ENCODE results near the gene MYCBP. TPM values are rescaled to one million over a fixed set of nuclear protein-coding genes. Genes with fewer than 3 reads are reported as not detected.

The MYCBP gene
- total and polyA plus RNA-seq, 2 of the 13 experiments (the other 11 are each of a cell fraction or from before 2014, with no cell fraction given) = 11.4 to 30.4 TPM

DNA sequence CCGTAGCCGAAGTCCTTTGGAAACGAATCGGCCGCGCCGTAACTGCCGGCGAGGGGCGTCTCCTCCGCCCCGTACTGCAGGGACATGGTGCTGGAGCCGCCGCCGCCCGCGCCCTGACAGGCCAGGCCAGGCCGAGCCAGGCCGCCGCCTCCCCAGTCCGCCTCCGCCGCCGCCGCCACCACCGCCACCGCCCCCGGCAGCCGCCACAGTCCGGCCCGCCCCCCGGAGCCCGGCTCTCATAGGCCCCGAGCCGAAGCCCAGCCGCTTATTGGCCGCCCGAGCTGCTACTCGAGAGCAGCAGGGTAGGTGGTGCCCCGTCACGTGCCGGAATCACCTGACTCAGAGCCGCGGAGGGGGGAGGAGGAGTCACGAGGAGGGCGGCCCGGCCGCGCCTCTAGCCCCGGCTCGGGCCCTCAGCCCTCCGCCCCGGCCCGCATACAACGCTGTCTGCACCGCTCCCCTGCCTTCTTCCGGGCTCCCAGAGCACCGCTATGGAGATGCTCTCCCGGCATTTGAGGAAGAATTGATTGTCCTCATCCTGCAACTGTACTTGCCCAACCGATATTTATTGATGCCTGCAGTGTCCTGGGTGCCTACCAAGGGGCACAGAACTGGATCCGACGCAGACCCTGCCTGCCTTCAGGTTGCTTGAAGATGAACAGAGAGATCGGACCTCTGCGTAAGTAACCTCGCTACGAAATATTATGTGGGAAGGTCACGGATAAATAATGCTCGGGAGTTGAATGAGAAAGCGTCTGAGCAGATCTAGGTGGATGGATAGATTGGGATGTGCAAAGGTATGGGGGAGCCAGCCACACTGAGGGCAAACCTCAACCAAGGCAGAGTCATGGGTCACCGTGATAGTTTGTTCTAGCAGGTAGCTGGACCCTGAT is 13.3 kb downstream of the MYCBP start, which contains the start of gene RRAGC (continued):
- TF ChIP-seq KIAA2018 (CRISPR knock-in tag; IDR thresholded peaks at IDR 0.05; ENCODE audit: borderline replicate concordance) (no peak), ZNF580 (CRISPR knock-in tag; IDR thresholded peaks at IDR 0.05; ENCODE audit: borderline replicate concordance, low read depth) (peak; percentile 54), HNRNPLL (IDR thresholded peaks at IDR 0.05; ENCODE audit: low read depth, low read length, poor library complexity, severe bottlenecking) (peak; percentile 77), ZNF354B (CRISPR knock-in tag; IDR thresholded peaks at IDR 0.05) (peak; percentile 91), THYN1 (CRISPR knock-in tag; IDR thresholded peaks at IDR 0.05; ENCODE audit: borderline replicate concordance, low read depth) (no peak), HNRNPH1 (optimal IDR thresholded peaks at IDR 0.05; ENCODE audit: low read depth, low read length) (no peak), NRL (CRISPR knock-in tag; IDR thresholded peaks at IDR 0.05; ENCODE audit: borderline replicate concordance) (0 out of 2 replicates have a peak, but pooled peaks have one; percentile 64), GATAD1 (CRISPR knock-in tag; IDR thresholded peaks at IDR 0.05) (peak; percentile 84), TCF7L2 (IDR thresholded peaks at IDR 0.05; ENCODE audit: low read depth, low read length) (no peak), ZMYM4 (CRISPR knock-in tag; IDR thresholded peaks at IDR 0.05) (peak; percentile 90), ELK4 (CRISPR knock-in tag; IDR thresholded peaks at IDR 0.05; ENCODE audit: borderline replicate concordance) (no peak)
- TF ChIP-seq, protein P1, sequence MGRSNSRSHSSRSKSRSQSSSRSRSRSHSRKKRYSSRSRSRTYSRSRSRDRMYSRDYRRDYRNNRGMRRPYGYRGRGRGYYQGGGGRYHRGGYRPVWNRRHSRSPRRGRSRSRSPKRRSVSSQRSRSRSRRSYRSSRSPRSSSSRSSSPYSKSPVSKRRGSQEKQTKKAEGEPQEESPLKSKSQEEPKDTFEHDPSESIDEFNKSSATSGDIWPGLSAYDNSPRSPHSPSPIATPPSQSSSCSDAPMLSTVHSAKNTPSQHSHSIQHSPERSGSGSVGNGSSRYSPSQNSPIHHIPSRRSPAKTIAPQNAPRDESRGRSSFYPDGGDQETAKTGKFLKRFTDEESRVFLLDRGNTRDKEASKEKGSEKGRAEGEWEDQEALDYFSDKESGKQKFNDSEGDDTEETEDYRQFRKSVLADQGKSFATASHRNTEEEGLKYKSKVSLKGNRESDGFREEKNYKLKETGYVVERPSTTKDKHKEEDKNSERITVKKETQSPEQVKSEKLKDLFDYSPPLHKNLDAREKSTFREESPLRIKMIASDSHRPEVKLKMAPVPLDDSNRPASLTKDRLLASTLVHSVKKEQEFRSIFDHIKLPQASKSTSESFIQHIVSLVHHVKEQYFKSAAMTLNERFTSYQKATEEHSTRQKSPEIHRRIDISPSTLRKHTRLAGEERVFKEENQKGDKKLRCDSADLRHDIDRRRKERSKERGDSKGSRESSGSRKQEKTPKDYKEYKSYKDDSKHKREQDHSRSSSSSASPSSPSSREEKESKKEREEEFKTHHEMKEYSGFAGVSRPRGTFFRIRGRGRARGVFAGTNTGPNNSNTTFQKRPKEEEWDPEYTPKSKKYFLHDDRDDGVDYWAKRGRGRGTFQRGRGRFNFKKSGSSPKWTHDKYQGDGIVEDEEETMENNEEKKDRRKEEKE (IDR thresholded peaks at IDR 0.05) = no peak
- TF ChIP-seq, protein P2, sequence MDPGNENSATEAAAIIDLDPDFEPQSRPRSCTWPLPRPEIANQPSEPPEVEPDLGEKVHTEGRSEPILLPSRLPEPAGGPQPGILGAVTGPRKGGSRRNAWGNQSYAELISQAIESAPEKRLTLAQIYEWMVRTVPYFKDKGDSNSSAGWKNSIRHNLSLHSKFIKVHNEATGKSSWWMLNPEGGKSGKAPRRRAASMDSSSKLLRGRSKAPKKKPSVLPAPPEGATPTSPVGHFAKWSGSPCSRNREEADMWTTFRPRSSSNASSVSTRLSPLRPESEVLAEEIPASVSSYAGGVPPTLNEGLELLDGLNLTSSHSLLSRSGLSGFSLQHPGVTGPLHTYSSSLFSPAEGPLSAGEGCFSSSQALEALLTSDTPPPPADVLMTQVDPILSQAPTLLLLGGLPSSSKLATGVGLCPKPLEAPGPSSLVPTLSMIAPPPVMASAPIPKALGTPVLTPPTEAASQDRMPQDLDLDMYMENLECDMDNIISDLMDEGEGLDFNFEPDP (CRISPR knock-in tag; conservative IDR thresholded peaks at IDR 0.05) = no peak

Measured in HepG2 (cell line).